Activated T-helper 1 cell treated with anti-CD3 and anti-CD28 coated beads, Interleukin-2, amount 50 U/mL, for 16 hours (primary cell): ENCODE measurements around the gene FKBP1C.
"Not testable (repeated sequence)": the region's sequence is repeated elsewhere in the genome, so short reads cannot be mapped to it uniquely, and the experiment has no call there.

Source experiments
- DNase-seq, 2 donors: peaks; one replicate each; pipeline ENCODE4 v3.0.0-alpha.2; 2020; ENCODE audit warnings: low read depth in 1 of 2, low spot score in 1 of 2

The FKBP1C gene

GRCh38 chr6:63211343-63211742 is at the start of gene FKBP1C:
Gene FKBP1C (plus strand): TSS chr6:63211469.
- not testable (repeated sequence) for DNase-seq

GRCh38 chr6:63164047-63164803 is 47.0 kb upstream of the FKBP1C start:
- DNase-seq, result not testable (repeated sequence)

- DNase-seq, result no peak
Observed at GRCh38 chr6:63174173-63174572, 37.1 kb upstream of the FKBP1C start.

- no peak for DNase-seq
Observed at GRCh38 chr6:63176181-63176580, 35.1 kb upstream of the FKBP1C start.

GRCh38 chr6:63180367-63180766 is 30.9 kb upstream of the FKBP1C start:
- no peak for DNase-seq

GRCh38 chr6:63186970-63187369 is 24.3 kb upstream of the FKBP1C start:
- no peak for DNase-seq

- no peak for DNase-seq
Observed at GRCh38 chr6:63188828-63189227, 22.4 kb upstream of the FKBP1C start.

GRCh38 chr6:63193324-63193723 is 17.9 kb upstream of the FKBP1C start:
- no peak for DNase-seq

GRCh38 chr6:63197741-63198140 is 13.5 kb upstream of the FKBP1C start:
- DNase-seq, result no peak

- no peak for DNase-seq
Observed at GRCh38 chr6:63213325-63213724, 2.1 kb downstream of the FKBP1C start.

GRCh38 chr6:63214816-63215215 is 3.5 kb downstream of the FKBP1C start:
- no peak for DNase-seq

- DNase-seq, result no peak
Observed at GRCh38 chr6:63224179-63224578, 12.9 kb downstream of the FKBP1C start.

GRCh38 chr6:63225987-63226386 is 14.7 kb downstream of the FKBP1C start:
- DNase-seq, result not testable (repeated sequence)

- not testable (repeated sequence) for DNase-seq
Observed at GRCh38 chr6:63227928-63228894, 16.9 kb downstream of the FKBP1C start.

- DNase-seq, result not testable (repeated sequence)
Observed at GRCh38 chr6:63230027-63230426, 18.8 kb downstream of the FKBP1C start.

- DNase-seq, result not testable (repeated sequence)
Observed at GRCh38 chr6:63230511-63230910, 19.2 kb downstream of the FKBP1C start.

GRCh38 chr6:63236398-63236817 is 25.1 kb downstream of the FKBP1C start:
- DNase-seq, result no peak

- no peak for DNase-seq
Observed at GRCh38 chr6:63245420-63245819, 34.2 kb downstream of the FKBP1C start.

- no peak for DNase-seq
Observed at GRCh38 chr6:63245909-63246308, 34.6 kb downstream of the FKBP1C start.

- no peak for DNase-seq
Observed at GRCh38 chr6:63246581-63246980, 35.3 kb downstream of the FKBP1C start.

- DNase-seq, result no peak
Observed at GRCh38 chr6:63249875-63250482, 38.7 kb downstream of the FKBP1C start.

- DNase-seq, result no peak
Observed at GRCh38 chr6:63259153-63259552, 47.9 kb downstream of the FKBP1C start.
